IgD-negative memory B cell (primary cell): ENCODE measurements around the gene KIF5A. TPM values are rescaled to one million over a fixed set of nuclear protein-coding genes. Genes with fewer than 3 reads are reported as not detected.
"Not testable (repeated sequence)": the region's sequence is repeated elsewhere in the genome, so short reads cannot be mapped to it uniquely, and the experiment has no call there.

Experiments
- H3K27ac Mint-ChIP-seq, 3 donors: one replicate each; pipeline ENCODE4 v1.8.0; 2020 to 2022; ENCODE audit warnings: mild to moderate bottlenecking in 3 of 3, mixed read lengths in 3 of 3, moderate library complexity in 1 of 3
- H3K27me3 Mint-ChIP-seq: one replicate; pipeline ENCODE4 v1.8.0; 2021; ENCODE audit warnings: mixed read lengths
- H3K36me3 Mint-ChIP-seq: one replicate; pipeline ENCODE4 v1.8.0; 2020; ENCODE audit warnings: mild to moderate bottlenecking, mixed read lengths
- H3K4me1 Mint-ChIP-seq, 3 donors: one replicate each; pipeline ENCODE4 v1.8.0; 2020 to 2022; ENCODE audit warnings: mixed read lengths in 3 of 3, mild to moderate bottlenecking in 1 of 3
- H3K4me3 Mint-ChIP-seq, 4 donors: one replicate each; pipeline ENCODE4 v1.8.0; 2020 to 2022; ENCODE audit warnings: mild to moderate bottlenecking in 4 of 4, mixed read lengths in 4 of 4, moderate library complexity in 3 of 4
- H3K9me3 Mint-ChIP-seq, 3 donors: one replicate each; pipeline ENCODE4 v1.8.0; 2020 to 2021; ENCODE audit warnings: mixed read lengths in 3 of 3, mild to moderate bottlenecking in 1 of 3
- polyA plus RNA-seq: library from polyadenylated mRNA; unstranded; fragments of 300-500 nt; fragmentation: Illumina TruSeq; gene quantifications from one replicate; pipeline ENCODE4 v1.2.3, GENCODE V29; 2021

KIF5A gene
- polyA plus RNA-seq, 1 donor from 2014 or later = not detected

GRCh38 chr12:57516617-57517153 is 33.2 kb upstream of the KIF5A start:
- Mint-ChIP-seq H3K27me3 (no peaks in the 10 kb centered on the region), H3K4me3 (peak overlapping the region in 1 of 4 donors; percentile 63), H3K36me3 (peaks cover 2% of the 10 kb centered on the region), H3K27ac (peak overlapping the region in 2 of 3 donors; percentile 76 to 99), H3K4me1 (peaks cover 17 to 23% (median 18%) of the 10 kb centered on the region in 3 donors), H3K9me3 (no peaks in the 10 kb centered on the region)

- H3K27ac Mint-ChIP-seq = peak overlapping the region in 2 of 3 donors; percentile 76 to 99
- H3K4me1 Mint-ChIP-seq = peaks cover 22 to 28% (median 22%) of the 10 kb centered on the region in 3 donors
- peak overlapping the region in 1 of 4 donors; percentile 70 for H3K4me3 Mint-ChIP-seq
- H3K27me3 Mint-ChIP-seq = peaks cover 1% of the 10 kb centered on the region
- no peaks in the 10 kb centered on the region for H3K9me3 Mint-ChIP-seq
- peaks cover 2% of the 10 kb centered on the region for H3K36me3 Mint-ChIP-seq
These were observed 32.7 kb upstream of the KIF5A start for GRCh38 chr12:57517187-57517586.

GRCh38 chr12:57517718-57518117 is 32.1 kb upstream of the KIF5A start:
- H3K9me3 Mint-ChIP-seq, H3K27me3 Mint-ChIP-seq, H3K36me3 Mint-ChIP-seq: not testable (repeated sequence)
- peaks cover 22 to 29% (median 22%) of the 10 kb centered on the region in 3 donors for H3K4me1 Mint-ChIP-seq
- peak overlapping the region in 2 of 4 donors; percentile 70 to 73 for H3K4me3 Mint-ChIP-seq
- peak overlapping the region in 2 of 3 donors; percentile 76 to 99 for H3K27ac Mint-ChIP-seq

- Mint-ChIP-seq H3K27me3 (peaks cover 1% of the 10 kb centered on the region), H3K36me3 (no peaks in the 10 kb centered on the region), H3K9me3 (no peaks in the 10 kb centered on the region), H3K27ac (peak overlapping the region in 2 of 3 donors; percentile 87 to 99), H3K4me3 (peak overlapping the region; percentile 61 to 100 (median 96)), H3K4me1 (peaks cover 22 to 30% (median 25%) of the 10 kb centered on the region in 3 donors)
These were observed 31.5 kb upstream of the KIF5A start for GRCh38 chr12:57518176-57518919.

GRCh38 chr12:57518920-57519795 is 30.7 kb upstream of the KIF5A start:
- Mint-ChIP-seq H3K36me3 (no peaks in the 10 kb centered on the region), H3K27me3 (peaks cover 1% of the 10 kb centered on the region), H3K27ac (peak overlapping the region; percentile 99 to 100 (median 100)), H3K4me1 (peaks cover 29 to 38% (median 33%) of the 10 kb centered on the region in 3 donors), H3K9me3 (no peaks in the 10 kb centered on the region), H3K4me3 (peak overlapping the region; percentile 93 to 100 (median 98))

GRCh38 chr12:57519796-57520052 is 30.1 kb upstream of the KIF5A start:
- Mint-ChIP-seq H3K27ac (peak overlapping the region; percentile 99 to 100 (median 100)), H3K9me3 (no peaks in the 10 kb centered on the region), H3K36me3 (no peaks in the 10 kb centered on the region), H3K4me1 (peaks cover 34 to 39% (median 39%) of the 10 kb centered on the region in 3 donors), H3K27me3 (peaks cover 1% of the 10 kb centered on the region), H3K4me3 (peak overlapping the region; percentile 93 to 100 (median 98))

GRCh38 chr12:57520053-57520818 is 29.6 kb upstream of the KIF5A start, which contains the start of gene DDIT3:
DDIT3 (minus strand) TSS chr12:57520514; CDS start chr12:57517406, 3,108 bp downstream.
- Mint-ChIP-seq H3K27me3 (peaks cover 1% of the 10 kb centered on the region), H3K36me3 (no peaks in the 10 kb centered on the region), H3K9me3 (no peaks in the 10 kb centered on the region), H3K4me3 (peak within 1 kb of the TSS; percentile 93 to 100 (median 98)), H3K27ac (peak within 1 kb of the TSS; percentile 99 to 100 (median 100)), H3K4me1 (peaks cover 36 to 39% (median 39%) of the 10 kb centered on the region in 3 donors)

GRCh38 chr12:57521525-57522010 is 28.3 kb upstream of the KIF5A start:
- H3K4me1 Mint-ChIP-seq = peaks cover 36 to 39% (median 39%) of the 10 kb centered on the region in 3 donors
- H3K27ac Mint-ChIP-seq = peak overlapping the region; percentile 99 to 100 (median 100)
- no peaks in the 10 kb centered on the region for H3K9me3 Mint-ChIP-seq
- no peaks in the 10 kb centered on the region for H3K36me3 Mint-ChIP-seq
- peaks cover 1% of the 10 kb centered on the region for H3K27me3 Mint-ChIP-seq
- H3K4me3 Mint-ChIP-seq = peak overlapping the region; percentile 93 to 100 (median 98)

GRCh38 chr12:57522011-57522886 is 27.6 kb upstream of the KIF5A start, which contains the start of gene MBD6:
MBD6 (plus strand) TSS chr12:57522824; CDS start chr12:57524304, 1,480 bp downstream.
- Mint-ChIP-seq H3K27me3 (peaks cover 1% of the 10 kb centered on the region), H3K27ac (peak within 1 kb of the TSS; percentile 99 to 100 (median 100)), H3K4me3 (peak within 1 kb of the TSS; percentile 93 to 100 (median 98)), H3K9me3 (no peaks in the 10 kb centered on the region), H3K4me1 (peaks cover 36 to 39% (median 37%) of the 10 kb centered on the region in 3 donors), H3K36me3 (no peaks in the 10 kb centered on the region)

- H3K9me3 Mint-ChIP-seq = no peaks in the 10 kb centered on the region
- H3K36me3 Mint-ChIP-seq = no peaks in the 10 kb centered on the region
- H3K4me3 Mint-ChIP-seq = peak overlapping the region; percentile 88 to 98 (median 92)
- peaks cover 32 to 36% (median 34%) of the 10 kb centered on the region in 3 donors for H3K4me1 Mint-ChIP-seq
- H3K27me3 Mint-ChIP-seq = peaks cover 1% of the 10 kb centered on the region
- H3K27ac Mint-ChIP-seq = peak overlapping the region; percentile 98 to 100 (median 99)
These were observed 26.7 kb upstream of the KIF5A start for GRCh38 chr12:57522887-57523705.

GRCh38 chr12:57523706-57524614 is 25.9 kb upstream of the KIF5A start:
- no peaks in the 10 kb centered on the region for H3K9me3 Mint-ChIP-seq
- H3K27me3 Mint-ChIP-seq = peaks cover 1% of the 10 kb centered on the region
- no peaks in the 10 kb centered on the region for H3K36me3 Mint-ChIP-seq
- H3K4me3 Mint-ChIP-seq = peak overlapping the region; percentile 88 to 97 (median 92)
- peak overlapping the region; percentile 87 to 98 (median 98) for H3K27ac Mint-ChIP-seq
- H3K4me1 Mint-ChIP-seq = peaks cover 25 to 31% (median 29%) of the 10 kb centered on the region in 3 donors
